HEK293 (cell line): ENCODE results near the gene SMIM1.

Experiments
- MZF1 ChIP-seq: fragments of 450-650 bp; formaldehyde crosslinking; IDR thresholded peaks from 2 replicates; pipeline ENCODE4 v1.5.1; 2017; ENCODE audit warnings: missing biosample characterization, missing genetic modification characterization, borderline replicate concordance
- RBAK ChIP-seq: fragments of 450-650 bp; formaldehyde crosslinking; IDR thresholded peaks from 2 replicates; pipeline ENCODE4 v1.5.1; 2016; ENCODE audit warnings: missing biosample characterization, missing genetic modification characterization
- ZBTB1 ChIP-seq: fragments of 450-650 bp; formaldehyde crosslinking; IDR thresholded peaks from 2 replicates; pipeline ENCODE4 v1.5.1; 2016; ENCODE audit warnings: missing biosample characterization, missing genetic modification characterization
- ZNF112 ChIP-seq: fragments of 450-650 bp; formaldehyde crosslinking; IDR thresholded peaks from 2 replicates; pipeline ENCODE4 v1.5.0; 2017; ENCODE audit warnings: missing biosample characterization, missing genetic modification characterization
- ZNF48 ChIP-seq: fragments of 450-650 bp; formaldehyde crosslinking; IDR thresholded peaks from 2 replicates; pipeline ENCODE4 v1.5.1; 2016; ENCODE audit warnings: missing biosample characterization, missing genetic modification characterization
- ZNF518A ChIP-seq: fragments of 450-650 bp; formaldehyde crosslinking; conservative IDR thresholded peaks from 2 replicates; pipeline ENCODE4 v1.5.1; 2016; ENCODE audit warnings: low read depth, missing biosample characterization, missing genetic modification characterization
- ZNF785 ChIP-seq: fragments of 450-650 bp; formaldehyde crosslinking; IDR thresholded peaks from 2 replicates; pipeline ENCODE4 v1.5.1; 2016; ENCODE audit warnings: missing biosample characterization, missing genetic modification characterization

GRCh38 chr1:3819771-3820200 is 47.2 kb downstream of the SMIM1 start:
- no peak for TF ChIP-seq ZBTB1
- TF ChIP-seq ZNF112: no peak
- TF ChIP-seq MZF1 (tag by site-specific recombination): no peak
- no peak for TF ChIP-seq ZNF785 (tag by site-specific recombination)
- no peak for TF ChIP-seq ZNF48 (tag by site-specific recombination)
- TF ChIP-seq RBAK (tag by site-specific recombination): no peak
- TF ChIP-seq ZNF518A: no peak
